Stimulated activated CD4-positive, alpha-beta T cell treated with anti-CD3 and anti-CD28 coated beads, TNF-alpha, amount 100 ng/mL, for 24 hours (primary cell): Measurements from ENCODE around the gene KAT6B.

ENCODE experiments used
- DNase-seq, 3 experiments: peaks; one replicate each; pipeline ENCODE4 v3.0.0-alpha.2; 2020; ENCODE audit warnings: low read depth in 3 of 3

KAT6B gene

DNA sequence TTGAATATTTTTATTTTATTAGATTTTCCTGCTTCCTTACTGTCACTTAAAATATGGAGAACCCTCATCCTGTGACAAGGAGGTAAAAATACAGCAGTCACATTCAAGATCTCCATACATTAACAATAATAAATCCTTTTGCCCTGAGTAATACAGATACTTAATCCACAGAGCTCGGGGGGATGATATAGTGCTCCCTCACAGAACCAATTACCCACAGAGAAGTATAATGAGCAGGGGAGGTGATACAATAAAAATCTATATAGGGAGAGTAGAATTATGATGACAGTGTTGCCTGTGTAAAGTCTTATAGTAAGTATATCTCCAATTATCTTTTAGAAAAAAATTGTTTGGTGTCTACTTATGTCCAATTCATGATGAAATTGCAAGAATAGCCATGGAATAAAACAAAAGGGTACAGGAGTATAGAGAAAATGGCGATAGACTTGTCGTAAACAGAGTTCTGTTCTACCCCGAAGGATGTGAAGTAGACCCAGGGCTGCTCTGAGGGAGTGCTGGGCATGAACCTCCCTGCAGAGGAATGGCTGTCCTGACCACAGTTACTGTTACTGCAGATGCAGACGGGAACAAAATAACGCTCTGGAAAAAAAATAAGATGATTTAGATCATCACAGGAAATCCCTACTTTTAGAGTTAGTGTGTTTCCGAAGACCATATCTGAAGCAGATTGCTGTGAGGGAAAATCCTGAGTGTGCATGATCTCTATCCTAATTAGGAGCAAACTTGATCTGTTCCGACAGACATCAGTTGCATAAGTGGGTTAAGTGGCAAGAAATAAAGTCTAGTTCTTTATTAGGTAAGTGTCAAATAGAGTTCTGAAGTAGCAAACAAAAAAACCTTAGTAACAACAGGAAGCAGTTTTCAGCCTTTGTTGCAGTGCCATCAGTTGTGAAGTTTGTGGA lies 123.7 kb downstream of the KAT6B start:
- no peak for DNase-seq

- no peak for DNase-seq
These were observed 126.8 kb downstream of the KAT6B start for GRCh38 chr10:74953214-74953613.

DNA sequence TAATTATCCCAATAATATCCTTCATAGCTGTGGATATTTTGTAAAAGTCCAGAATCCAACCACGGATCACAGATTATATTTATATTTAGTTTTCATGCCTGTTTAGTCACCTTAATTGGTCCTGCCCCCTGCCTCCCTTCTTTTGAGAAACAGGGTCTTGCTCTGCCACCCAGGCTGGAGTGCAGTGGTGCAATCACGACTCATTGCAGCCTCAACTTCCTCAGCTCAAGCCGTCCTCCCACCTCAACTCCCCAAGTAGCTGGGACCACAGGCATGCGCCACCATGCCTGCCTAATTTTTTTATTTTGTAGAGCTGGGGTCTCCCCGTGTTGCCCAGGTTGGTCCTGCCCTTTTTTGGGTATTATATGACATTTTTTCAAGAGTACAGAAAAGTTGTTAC lies 129.4 kb downstream of the KAT6B start:
- no peak for DNase-seq

DNA sequence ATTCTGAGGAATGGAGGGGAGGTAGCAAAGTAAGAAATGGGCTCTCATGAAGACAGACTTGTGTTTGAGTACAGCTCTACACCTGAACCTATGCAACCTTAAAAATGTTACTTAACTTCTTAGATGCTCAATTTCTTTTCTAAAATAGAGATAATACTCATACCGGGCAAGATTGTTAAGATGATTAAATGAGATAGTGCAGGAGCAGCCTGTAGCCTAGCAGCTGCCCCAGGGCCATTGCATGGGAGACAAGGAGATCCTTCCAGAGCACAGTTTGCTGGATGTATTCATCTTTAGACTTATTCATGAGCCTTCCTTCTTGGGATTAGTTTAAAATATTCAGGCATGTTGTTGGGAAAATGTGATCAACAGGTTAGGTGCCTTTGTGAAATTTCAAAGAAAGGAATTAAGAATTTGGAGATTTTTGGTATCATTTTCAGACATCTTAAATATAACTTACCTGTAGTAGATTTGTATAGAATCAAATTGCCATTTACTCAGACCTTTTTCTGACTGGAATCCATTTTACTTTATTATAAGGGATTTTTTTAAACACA lies 130.2 kb downstream of the KAT6B start:
- no peak for DNase-seq

DNA sequence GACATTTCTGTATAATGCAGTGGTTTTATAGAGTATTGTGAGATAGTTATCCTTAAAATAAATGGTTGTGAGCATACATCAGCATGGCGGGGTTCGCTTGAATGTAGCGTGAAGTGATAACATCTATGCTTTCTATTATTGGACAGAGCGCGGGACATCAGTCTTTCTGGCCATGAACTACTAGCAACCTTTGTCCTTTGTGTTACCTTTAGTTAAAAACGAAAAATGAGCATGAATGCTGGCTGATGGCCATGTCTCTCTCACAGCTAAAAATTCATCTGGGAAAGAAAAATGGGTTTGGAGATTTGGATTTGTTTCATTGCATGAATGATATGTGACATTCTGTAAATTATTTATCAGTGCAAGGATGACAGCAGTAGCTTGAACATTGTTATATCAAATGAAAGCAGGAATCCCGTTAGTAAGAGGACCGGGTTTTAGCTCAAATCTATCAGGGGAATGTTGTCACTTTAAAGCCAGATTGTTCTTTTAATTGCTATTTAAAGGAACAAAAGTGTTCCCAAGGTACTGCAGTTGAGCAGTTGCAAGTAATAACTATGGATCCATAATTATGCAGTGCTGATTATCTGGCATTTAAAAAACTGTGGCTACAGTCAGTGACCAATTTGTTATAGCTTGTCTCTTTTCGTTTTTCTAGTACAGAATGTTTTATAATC lies 131.0 kb downstream of the KAT6B start:
- no peak for DNase-seq

DNA sequence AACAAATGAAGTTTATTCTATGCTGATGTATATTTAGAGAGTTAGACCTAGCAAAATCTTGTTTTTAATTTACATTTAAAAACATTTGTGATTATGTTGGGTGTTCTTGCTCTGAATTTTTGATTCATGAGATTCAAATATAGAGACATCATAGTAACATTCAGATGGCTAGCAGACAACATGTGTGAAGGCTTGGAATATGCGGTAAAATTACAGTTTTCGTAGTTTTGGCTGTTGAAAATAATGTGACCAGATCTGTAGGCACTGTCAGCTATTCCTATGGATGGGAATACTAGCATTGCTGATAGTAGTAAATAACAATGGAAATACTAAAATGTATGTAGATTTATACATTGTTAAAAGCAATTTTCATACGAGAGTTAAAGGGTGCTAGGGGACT lies 131.9 kb downstream of the KAT6B start:
- no peak for DNase-seq

- no peak for DNase-seq
These were observed 134.3 kb downstream of the KAT6B start for GRCh38 chr10:74960670-74961069.

GRCh38 chr10:74962517-74962916 lies 136.1 kb downstream of the KAT6B start:
- DNase-seq: no peak

- DNase-seq: no peak
These were observed 137.1 kb downstream of the KAT6B start for GRCh38 chr10:74963549-74963948.

GRCh38 chr10:74967911-74968666 lies 141.7 kb downstream of the KAT6B start:
- DNase-seq: no peak

- DNase-seq: no peak
These were observed 142.3 kb downstream of the KAT6B start for GRCh38 chr10:74968667-74969061.

DNA sequence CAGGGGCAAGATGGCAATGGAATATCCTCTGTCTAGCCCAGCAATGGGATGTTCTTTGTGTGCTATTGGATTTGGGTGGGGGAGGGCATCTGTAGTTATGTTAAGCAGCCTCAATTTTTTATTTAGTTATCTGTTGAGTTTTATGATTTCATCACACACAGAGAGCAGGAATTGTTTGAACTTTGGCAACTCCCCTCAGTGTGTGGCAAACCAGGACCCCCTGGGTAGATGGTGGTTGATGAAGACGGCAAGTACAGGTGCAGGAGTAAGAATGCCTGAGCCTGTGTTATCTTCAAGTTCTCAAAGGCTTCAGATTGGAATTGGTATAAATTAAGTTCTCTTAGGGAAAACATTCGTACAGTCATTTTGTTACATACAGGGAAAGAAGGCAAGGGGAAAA lies 142.7 kb downstream of the KAT6B start:
- DNase-seq: no peak

DNA sequence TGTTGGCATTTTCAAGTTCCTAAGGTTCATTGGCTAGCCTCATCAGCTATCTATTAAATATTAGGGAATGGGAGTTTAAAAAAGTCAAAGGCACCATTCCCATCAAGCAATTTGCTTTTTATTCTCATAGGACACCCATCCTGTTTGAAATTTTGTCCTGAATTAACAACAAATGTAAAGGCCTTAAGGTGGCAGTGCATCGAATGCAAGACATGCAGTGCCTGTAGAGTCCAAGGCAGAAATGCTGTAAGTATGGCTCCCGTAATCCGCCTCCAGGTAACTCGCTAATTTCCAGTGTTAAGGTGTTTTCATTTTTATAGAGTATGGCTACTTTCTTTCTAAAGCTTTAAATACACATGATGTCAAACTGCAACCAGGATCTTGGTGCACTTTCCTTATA lies 143.1 kb downstream of the KAT6B start:
- no peak for DNase-seq

DNA sequence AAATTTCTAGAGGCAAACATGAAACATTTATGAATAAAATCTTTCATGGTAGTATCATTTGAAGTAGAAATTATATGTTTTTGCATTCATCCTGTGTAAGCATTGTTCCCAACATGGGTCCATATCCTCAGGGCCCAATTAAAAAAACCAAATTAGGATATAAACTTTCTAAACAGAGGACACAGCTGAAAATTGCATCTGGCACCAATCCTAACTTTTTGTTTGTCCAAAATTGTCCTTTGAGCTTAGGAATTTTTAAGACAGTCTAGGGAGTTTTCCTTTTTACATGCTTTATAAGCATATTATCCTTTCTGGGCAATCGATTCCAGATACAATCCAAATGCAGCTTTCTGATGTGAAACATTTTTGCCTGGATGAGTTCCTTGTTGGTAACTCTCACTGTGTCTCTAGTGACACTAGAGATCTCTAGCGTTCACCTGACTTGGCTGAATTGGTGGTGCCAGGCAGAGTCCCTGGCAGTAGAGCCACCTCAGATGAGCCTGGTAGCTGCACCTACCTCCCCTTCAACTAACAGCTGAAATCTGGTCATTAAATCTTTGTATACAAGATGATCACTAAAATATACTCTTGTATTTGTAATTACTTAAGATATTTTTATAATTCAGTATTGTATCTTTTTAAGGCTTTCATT lies 147.5 kb downstream of the KAT6B start:
- DNase-seq: no peak

GRCh38 chr10:74975758-74976157 lies 149.4 kb downstream of the KAT6B start:
- DNase-seq: no peak

DNA sequence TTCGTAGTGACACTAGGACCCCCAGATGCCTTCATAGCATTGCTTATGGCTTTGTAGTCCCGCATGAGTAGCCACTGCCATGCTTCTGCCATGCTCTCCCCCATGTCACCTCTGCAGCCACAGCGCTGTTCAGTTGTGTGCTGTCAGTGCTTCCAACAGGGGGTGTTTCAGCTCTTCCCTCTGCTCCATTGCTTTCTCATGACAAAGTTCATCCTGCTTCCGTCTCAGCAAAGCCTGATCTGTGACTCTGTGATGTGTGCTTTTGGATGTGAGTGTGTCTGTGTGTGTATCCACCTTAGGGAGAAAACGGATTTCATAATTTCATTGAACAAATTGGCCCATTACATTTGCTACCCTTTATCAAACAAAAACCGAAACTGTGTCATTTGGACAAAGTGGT lies 150.2 kb downstream of the KAT6B start:
- no peak for DNase-seq

DNA sequence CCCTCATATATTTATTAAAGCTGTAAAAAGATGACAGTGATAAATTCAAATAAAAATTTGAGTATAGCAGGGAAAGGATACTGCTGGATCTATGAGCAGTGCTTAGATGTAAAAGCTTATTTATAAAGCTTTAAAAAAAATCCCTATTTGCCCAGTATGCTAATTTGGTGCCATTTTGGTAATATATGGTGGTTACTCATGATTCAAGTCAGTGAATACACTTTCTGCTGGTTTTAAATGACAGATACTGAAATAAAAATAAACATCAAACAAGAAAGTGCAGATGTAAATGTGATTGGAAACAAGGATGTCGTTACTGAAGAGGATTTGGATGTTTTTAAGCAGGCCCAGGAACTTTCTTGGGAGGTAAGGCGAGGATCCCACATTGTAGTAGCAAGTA lies 150.7 kb downstream of the KAT6B start:
- no peak for DNase-seq

- DNase-seq: peak in 1 of 3 experiments; percentile 7
These were observed 151.8 kb downstream of the KAT6B start for GRCh38 chr10:74977913-74978847.

GRCh38 chr10:74981831-74982633 lies 155.6 kb downstream of the KAT6B start:
- DNase-seq: no peak

DNA sequence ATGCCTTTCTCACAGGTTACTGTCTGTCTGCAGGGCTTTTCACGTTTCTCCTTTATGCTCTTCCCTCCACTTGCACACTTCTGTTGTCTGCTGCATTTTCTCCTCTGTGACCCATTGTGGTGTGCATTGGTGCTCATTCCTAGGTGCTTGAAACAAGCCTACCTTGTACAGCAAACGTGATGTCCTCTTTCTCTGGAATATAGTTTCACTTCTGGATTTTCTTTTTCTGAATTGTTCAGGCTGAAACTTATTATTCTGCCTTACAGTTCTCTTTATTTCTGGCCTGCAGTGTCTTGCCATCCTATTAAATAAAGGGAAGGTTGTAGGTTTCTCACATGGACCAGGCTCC lies 156.2 kb downstream of the KAT6B start:
- DNase-seq: no peak
